H1 (cell line): ENCODE results near the gene SPEM3. TPM values are rescaled to one million over a fixed set of nuclear protein-coding genes. Genes with fewer than 3 reads are reported as not detected.

Experiments
- CTCF ChIA-PET: fragments of 300-600 bp; sonication (Branson Sonifier 250); formaldehyde crosslinking; loops from one replicate; lab custom pipeline; 2021; ENCODE audit not compliant: partially characterized antibody; lab: Charles Lee
- POLR2A ChIA-PET: fragments of 300-600 bp; sonication (Branson Sonifier 250); formaldehyde crosslinking; loops from one replicate; lab custom pipeline; 2021; ENCODE audit warnings: inconsistent platforms; ENCODE audit not compliant: partially characterized antibody; lab: Charles Lee
- DNase-seq, 2 experiments: peaks; one replicate each; pipeline versions ENCODE4 v3.0.0 to v3.0.0-alpha.2; 2010 to 2022; ENCODE audit warnings: low spot score in 2 of 2, low read depth in 1 of 2, mixed read lengths in 1 of 2
- FAIRE-seq: peaks from 2 replicates; lab custom pipeline; 2011; peaks lifted over from hg19 to GRCh38; lab: Jason Lieb, UNC
- H2AFZ ChIP-seq: 2 replicates; pipeline ENCODE4 v1.8.1; 2012; ENCODE audit warnings: low read length, inconsistent platforms
- H2AK5ac ChIP-seq: 2 replicates; pipeline ENCODE4 v1.6.1; 2013; ENCODE audit warnings: low read depth, low read length
- H2BK120ac ChIP-seq: replicated peaks from 2 replicates; pipeline ENCODE3; 2013; ENCODE audit warnings: low read depth, low read length, inconsistent platforms
- H2BK12ac ChIP-seq: 2 replicates; pipeline ENCODE4 v1.6.1; 2013; ENCODE audit warnings: low read depth, low read length
- H2BK15ac ChIP-seq: 2 replicates; pipeline ENCODE4 v1.6.1; 2013; ENCODE audit warnings: low read length
- H2BK20ac ChIP-seq: 2 replicates; pipeline ENCODE4 v1.6.1; 2013; ENCODE audit warnings: low read length
- H2BK5ac ChIP-seq: 2 replicates; pipeline ENCODE4 v1.6.1; 2013; ENCODE audit warnings: low read depth, low read length
- H3K14ac ChIP-seq: 2 replicates; pipeline ENCODE4 v1.6.1; 2013; ENCODE audit warnings: inconsistent platforms; ENCODE audit not compliant: insufficient read length
- H3K18ac ChIP-seq: 2 replicates; pipeline ENCODE4 v1.6.1; 2013; ENCODE audit warnings: low read length; ENCODE audit errors: extremely low read depth
- H3K23ac ChIP-seq: 2 replicates; pipeline ENCODE4 v1.6.1; 2013; ENCODE audit warnings: inconsistent platforms; ENCODE audit not compliant: insufficient read length
- H3K23me2 ChIP-seq: 2 replicates; pipeline ENCODE4 v1.6.1; 2013; ENCODE audit warnings: low read depth, low read length
- H3K27ac ChIP-seq: 2 replicates; pipeline ENCODE4 v1.6.1; 2011; ENCODE audit warnings: low read depth, low read length, inconsistent platforms
- H3K27me3 ChIP-seq, 4 experiments: replicated peaks in 1 of 4; 1 replicate in 1 of 4; 2 replicates in 3 of 4; pipeline versions ENCODE4 v1.6.1 to v1.8.1; 2011 to 2013; ENCODE audit warnings: low read length in 3 of 4, mild to moderate bottlenecking in 3 of 4, inconsistent platforms in 2 of 4, mixed read lengths in 2 of 4, moderate library complexity in 1 of 4; ENCODE audit not compliant: control insufficient read depth in 3 of 4, insufficient read depth in 3 of 4; ENCODE audit errors: extremely low read depth in 1 of 4
- H3K36me3 ChIP-seq, 4 experiments: 2 replicates each; pipeline versions ENCODE4 v1.6.1 to v1.8.1; 2011 to 2013; ENCODE audit warnings: mild to moderate bottlenecking in 4 of 4, low read length in 3 of 4, moderate library complexity in 2 of 4, control low read depth in 1 of 4, inconsistent platforms in 1 of 4; ENCODE audit not compliant: insufficient read depth in 4 of 4, control insufficient read depth in 2 of 4
- H3K4ac ChIP-seq: replicated peaks from 2 replicates; pipeline ENCODE3; 2013; ENCODE audit warnings: low read length, low read depth, mixed read lengths, inconsistent platforms; ENCODE audit not compliant: insufficient read length
- H3K4me1 ChIP-seq, 4 experiments: replicated peaks in 1 of 4; 1 replicate in 1 of 4; 2 replicates in 3 of 4; pipeline versions ENCODE4 v1.6.1 to v1.8.1; 2011 to 2013; ENCODE audit warnings: low read length in 3 of 4, inconsistent platforms in 2 of 4, mixed read lengths in 1 of 4; ENCODE audit not compliant: insufficient read depth in 4 of 4, control insufficient read depth in 3 of 4
- H3K4me2 ChIP-seq, 2 experiments: 2 replicates each; pipeline versions ENCODE4 v1.6.1 to v1.8.1; 2011 to 2013; ENCODE audit warnings: low read depth in 2 of 2, low read length in 2 of 2, control low read depth in 1 of 2, inconsistent platforms in 1 of 2, mild to moderate bottlenecking in 1 of 2; ENCODE audit not compliant: insufficient read depth in 1 of 2
- H3K4me3 ChIP-seq, 4 experiments: fragments of 200-600, 300-600 bp in 1 of 4; sonication (generic), shearing (Covaris generic), sonication (Bioruptor Twin) in 1 of 4; 2 replicates each; pipeline versions ENCODE4 v1.5.1 to v1.8.1; 2011 to 2016; ENCODE audit warnings: low read length in 4 of 4, low read depth in 3 of 4, control low read depth in 2 of 4, inconsistent platforms in 2 of 4, mild to moderate bottlenecking in 2 of 4, mixed read lengths in 1 of 4, moderate library complexity in 1 of 4; ENCODE audit not compliant: insufficient read depth in 2 of 4; ENCODE audit errors: extremely low read depth in 1 of 4
- H3K56ac ChIP-seq: replicated peaks from 2 replicates; pipeline ENCODE3; 2013; ENCODE audit warnings: low read depth, mild to moderate bottlenecking, mixed read lengths, low read length, inconsistent platforms; ENCODE audit not compliant: insufficient read length
- H3K79me1 ChIP-seq: 2 replicates; pipeline ENCODE4 v1.6.1; 2013; ENCODE audit warnings: low read depth, low read length, control low read depth
- H3K79me2 ChIP-seq, 2 experiments: 2 replicates each; pipeline versions ENCODE4 v1.6.1 to v1.8.1; 2012 to 2013; ENCODE audit warnings: low read length in 2 of 2, mild to moderate bottlenecking in 2 of 2, inconsistent platforms in 1 of 2; ENCODE audit not compliant: insufficient read depth in 2 of 2, control insufficient read depth in 1 of 2
- H3K9ac ChIP-seq, 4 experiments: replicated peaks in 1 of 4; 1 replicate in 1 of 4; 2 replicates in 3 of 4; pipeline versions ENCODE4 v1.6.1 to v1.8.1; 2011 to 2013; ENCODE audit warnings: low read depth in 3 of 4, low read length in 3 of 4, control low read depth in 2 of 4, mild to moderate bottlenecking in 2 of 4, moderate library complexity in 2 of 4, inconsistent platforms in 1 of 4; ENCODE audit errors: extremely low read depth in 1 of 4
- H3K9me3 ChIP-seq, 2 experiments: 2 replicates each; pipeline versions ENCODE4 v1.6.1 to v1.8.1; 2012 to 2013; ENCODE audit warnings: mild to moderate bottlenecking in 2 of 2, moderate library complexity in 2 of 2, control low read depth in 1 of 2, inconsistent platforms in 1 of 2, low read depth in 1 of 2, low read length in 1 of 2, mixed read lengths in 1 of 2; ENCODE audit not compliant: insufficient read depth in 2 of 2
- H4K20me1 ChIP-seq, 2 experiments: replicated peaks in 1 of 2; 2 replicates each; pipeline versions ENCODE3 to v1.8.1; 2011 to 2013; ENCODE audit warnings: inconsistent platforms in 2 of 2, low read length in 2 of 2, mild to moderate bottlenecking in 1 of 2; ENCODE audit not compliant: insufficient read depth in 2 of 2, control insufficient read depth in 1 of 2
- H4K5ac ChIP-seq: 2 replicates; pipeline ENCODE4 v1.6.1; 2013; ENCODE audit warnings: low read length, low read depth, mixed read lengths, inconsistent platforms; ENCODE audit not compliant: insufficient read length
- H4K8ac ChIP-seq: 2 replicates; pipeline ENCODE4 v1.8.0; 2013; ENCODE audit warnings: mild to moderate bottlenecking, moderate library complexity, low read length, inconsistent platforms; ENCODE audit not compliant: insufficient read depth; ENCODE audit errors: extremely low read depth
- H4K91ac ChIP-seq: replicated peaks from 2 replicates; pipeline ENCODE3; 2013; ENCODE audit warnings: low read length, mixed read lengths, inconsistent platforms; ENCODE audit not compliant: insufficient read length
- FOSL1 ChIP-seq: IDR thresholded peaks from 2 replicates; pipeline ENCODE4 v1.6.1; 2011; ENCODE audit warnings: mild to moderate bottlenecking, low read depth, low read length, moderate library complexity; ENCODE audit not compliant: insufficient read depth
- RBBP5 ChIP-seq: IDR thresholded peaks from 2 replicates; pipeline ENCODE4 v1.7.1; 2012; ENCODE audit warnings: low read depth, mild to moderate bottlenecking, inconsistent platforms, low read length, moderate library complexity, borderline replicate concordance
- WGBS, 2 experiments: shearing (Covaris generic) in 1 of 2; methylation state at CpG; one replicate each; pipeline versions ENCODE4 v1.1.6 to v1.1.7; 2013 to 2015; ENCODE audit warnings: low lambda C conversion rate in 2 of 2, mixed read lengths in 2 of 2, inconsistent platforms in 1 of 2, low coverage in 1 of 2, missing lambda C conversion rate in 1 of 2; ENCODE audit not compliant: insufficient replicate concordance in 2 of 2, insufficient coverage in 1 of 2, insufficient read length in 1 of 2; ENCODE audit errors: extremely low coverage in 1 of 2, missing lambda C conversion rate in 1 of 2; 5-methylcytosine and 5-hydroxymethylcytosine counted together
- polyA plus RNA-seq, 7 experiments: library from polyadenylated mRNA; depleted of rRNA in 3 of 7; stranded (reverse) in 5 of 7; unstranded in 2 of 7; fragments of >200 nt in 5 of 7; fragments of 200-250 nt in 2 of 7; gene quantifications; 1 replicate in 5 of 7; 2 replicates in 1 of 7; 4 replicates in 1 of 7; pipeline versions ENCODE4 v1.2.1 to v1.2.3, GENCODE V29; 2011 to 2013; ENCODE audit warnings: missing spikeins in 2 of 7, mixed read lengths in 2 of 7
- total RNA-seq: library from RNA; stranded (reverse); fragmentation: NEBNext Ultra II Directional; extraction: Animal tissue kit (Norgen Biotek cat#: 25700); gene quantifications from 2 replicates; pipeline ENCODE4 v1.2.1, GENCODE V29; 2021
- TF ChIP-seq, protein P1 (sequence below): IDR thresholded peaks from 2 replicates; pipeline ENCODE4 v1.6.1; 2012; ENCODE audit warnings: inconsistent platforms

Gene SPEM3
- total and polyA plus RNA-seq, 2 of the 8 experiments (the other 6 are each of a cell fraction or from before 2014, with no cell fraction given): 0.02 TPM; not detected in 1

DNA sequence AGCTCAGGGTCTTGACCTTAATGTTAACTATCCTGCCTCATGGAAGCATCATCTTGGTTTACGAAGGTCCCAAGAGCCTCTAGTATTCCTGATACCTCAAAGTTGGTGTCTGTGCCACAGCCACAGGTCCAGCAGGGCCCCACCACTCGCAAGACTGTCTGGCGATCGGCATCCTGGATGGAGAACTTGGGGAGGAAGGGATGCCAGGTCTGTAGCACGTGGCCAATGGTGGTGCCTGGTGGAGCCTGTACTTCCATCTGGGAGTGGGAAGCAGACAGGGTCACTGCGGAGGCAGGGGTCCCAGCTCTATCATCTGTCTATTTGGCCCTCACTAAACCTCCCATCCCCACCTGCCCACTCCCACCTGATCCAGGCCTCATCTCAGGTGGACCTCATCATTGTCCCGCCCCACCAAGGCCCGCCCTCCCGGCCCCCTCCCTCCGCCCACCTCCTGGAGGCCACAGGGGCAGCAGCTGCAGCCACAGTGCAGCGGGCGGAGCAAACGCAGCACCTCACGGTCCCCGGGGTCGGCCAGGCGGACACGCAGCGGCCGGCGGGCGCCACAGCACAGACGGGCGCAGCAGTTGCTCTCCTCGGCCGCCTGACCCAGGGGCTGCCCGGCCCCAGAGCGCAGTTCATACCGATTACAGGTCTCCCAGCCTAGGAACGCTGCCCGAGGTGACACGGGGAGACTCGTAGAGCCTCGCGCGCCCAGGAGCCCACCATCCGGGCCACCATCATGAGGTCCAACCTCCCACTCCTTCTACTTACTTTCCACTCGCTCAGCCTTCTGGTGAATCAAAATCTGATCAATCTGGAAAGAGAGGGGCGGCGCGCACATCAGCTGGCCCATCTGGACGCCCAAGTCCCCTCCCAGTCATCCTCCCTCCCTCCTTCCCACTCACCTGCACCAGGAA lies 35.7 kb upstream of the SPEM3 start:
- Histone ChIP-seq H3K27ac (no peak overlapping the region), H3K79me1 (no peaks in the 10 kb centered on the region; the same call in 1 of the 2 replicates)
- FAIRE-seq: no peak

More for the DNA sequence above, 35.7 kb upstream of the SPEM3 start:
- no peak overlapping the region for H4K8ac ChIP-seq
- H2AFZ ChIP-seq: no peak overlapping the region
- H3K4ac ChIP-seq: no peak overlapping the region
- peaks cover 0 to 9% (median 3%) of the 10 kb centered on the region in 4 experiments; a peak in 6 of 7 replicates for H3K4me1 ChIP-seq
- H2BK15ac ChIP-seq: no peak overlapping the region
- H2AK5ac ChIP-seq: no peak overlapping the region
- no peak overlapping the region for H2BK12ac ChIP-seq
- no peak for DNase-seq
- peaks cover 0 to 27% (median 10%) of the 10 kb centered on the region in 4 experiments; a peak in 5 of 8 replicates for H3K36me3 ChIP-seq
- H4K5ac ChIP-seq: no peak overlapping the region
- no peak overlapping the region for H3K14ac ChIP-seq
- H3K56ac ChIP-seq: no peak overlapping the region
- no peak overlapping the region for H2BK20ac ChIP-seq
- H3K79me2 ChIP-seq: no peaks in the 10 kb centered on the region
- H2BK5ac ChIP-seq: peak overlapping the region; percentile 75; the same call in 1 of the 2 replicates
- no peak overlapping the region for H4K91ac ChIP-seq
- ChIA-PET POLR2A (interaction anchor here (0.7 to 4.9 kb wide), 10 partner anchors 9 to 185 kb away, joined by 3 to 29 read pairs (median 3); partner anchors contain the start of genes GPS2, TMEM256 and TNK1), CTCF (interaction anchor here (0.6 to 2.6 kb wide), 14 partner anchors 9 to 197 kb away, joined by 3 to 9 read pairs (median 4); partner anchors contain the start of genes SOX15 and SPEM1)
- peaks cover 2 to 8% of the 10 kb centered on the region in 2 experiments for H4K20me1 ChIP-seq
- H3K4me3 ChIP-seq: peak overlapping the region; percentile 69 to 83 (median 72); a peak in 7 of 8 replicates
- peak overlapping the region; percentile 91 to 95 for H3K4me2 ChIP-seq
- no peak overlapping the region for H3K23ac ChIP-seq
- TF ChIP-seq RBBP5 (0 out of 2 replicates have a peak, but pooled peaks have one; percentile 15), FOSL1 (no peak)
- TF ChIP-seq, protein P1, sequence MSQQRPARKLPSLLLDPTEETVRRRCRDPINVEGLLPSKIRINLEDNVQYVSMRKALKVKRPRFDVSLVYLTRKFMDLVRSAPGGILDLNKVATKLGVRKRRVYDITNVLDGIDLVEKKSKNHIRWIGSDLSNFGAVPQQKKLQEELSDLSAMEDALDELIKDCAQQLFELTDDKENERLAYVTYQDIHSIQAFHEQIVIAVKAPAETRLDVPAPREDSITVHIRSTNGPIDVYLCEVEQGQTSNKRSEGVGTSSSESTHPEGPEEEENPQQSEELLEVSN: peak; percentile 79; the same call in 1 of the 2 replicates
- no peak overlapping the region for H3K9ac ChIP-seq
- H3K9me3 ChIP-seq: no peaks in the 10 kb centered on the region
- no peak overlapping the region for H2BK120ac ChIP-seq
- H3K27me3 ChIP-seq: no peaks in the 10 kb centered on the region
- 45% methylated on average over 38 of the region's 42 CpGs; no CpG with 5 or more reads in 1 of the 2 experiments for WGBS, 2 experiments
- no peak overlapping the region for H3K18ac ChIP-seq
- H3K23me2 ChIP-seq: peaks cover 14% of the 10 kb centered on the region; the same call in 1 of the 2 replicates
